ENCODE measurements around the gene OSBP.
"Not testable (repeated sequence)": the region's sequence is repeated elsewhere in the genome, so short reads cannot be mapped to it uniquely, and the experiment has no call there.

Gene OSBP
- 97.8 to 102 reads per million in 2 experiments for total RNA-seq

- DNase-seq (ENCODE audit: low read depth): peak; percentile 98
These were observed at the start of gene OSBP for GRCh38 chr11:59615637-59616395. TSS of gene OSBP (minus strand) at chr11:59615774. CDS start at chr11:59615664, 110 bp downstream.

- DNase-seq (ENCODE audit: low read depth): no peak
These were observed 45.0 kb upstream of the OSBP start for GRCh38 chr11:59660621-59661020.

GRCh38 chr11:59659981-59660380, 44.4 kb upstream of the OSBP start:
- no peak for DNase-seq (ENCODE audit: low read depth)

GRCh38 chr11:59658036-59658435, 42.5 kb upstream of the OSBP start:
- no peak for DNase-seq (ENCODE audit: low read depth)

GRCh38 chr11:59654893-59655292, 39.3 kb upstream of the OSBP start:
- DNase-seq (ENCODE audit: low read depth): no peak

GRCh38 chr11:59647245-59647980, 31.8 kb upstream of the OSBP start:
- DNase-seq (ENCODE audit: low read depth): no peak

GRCh38 chr11:59644528-59644927, 29.0 kb upstream of the OSBP start:
- no peak for DNase-seq (ENCODE audit: low read depth)

- DNase-seq (ENCODE audit: low read depth): no peak
These were observed 27.8 kb upstream of the OSBP start for GRCh38 chr11:59643390-59643789.

GRCh38 chr11:59641156-59641555, 25.6 kb upstream of the OSBP start:
- DNase-seq (ENCODE audit: low read depth): no peak

GRCh38 chr11:59630493-59630892, 14.9 kb upstream of the OSBP start:
- DNase-seq (ENCODE audit: low read depth): no peak

GRCh38 chr11:59629996-59630395, 14.4 kb upstream of the OSBP start:
- DNase-seq (ENCODE audit: low read depth): no peak

GRCh38 chr11:59626969-59627368, 11.4 kb upstream of the OSBP start:
- DNase-seq (ENCODE audit: low read depth): not testable (repeated sequence)

GRCh38 chr11:59625703-59626102, 10.1 kb upstream of the OSBP start:
- DNase-seq (ENCODE audit: low read depth): no peak

- no peak for DNase-seq (ENCODE audit: low read depth)
These were observed 2.3 kb upstream of the OSBP start for GRCh38 chr11:59617876-59618275.

GRCh38 chr11:59616396-59616982, 915 bp upstream of the OSBP start:
- no peak for DNase-seq (ENCODE audit: low read depth)

- peak; percentile 64 for DNase-seq (ENCODE audit: low read depth)
These were observed 396 bp downstream of the OSBP start for GRCh38 chr11:59615120-59615636.

GRCh38 chr11:59614277-59615119, 1.1 kb downstream of the OSBP start:
- no peak for DNase-seq (ENCODE audit: low read depth)

GRCh38 chr11:59611570-59612565, 3.7 kb downstream of the OSBP start:
- DNase-seq (ENCODE audit: low read depth): no peak

- DNase-seq (ENCODE audit: low read depth): no peak
These were observed 5.3 kb downstream of the OSBP start for GRCh38 chr11:59610289-59610688.

- DNase-seq (ENCODE audit: low read depth): no peak
These were observed 7.7 kb downstream of the OSBP start for GRCh38 chr11:59607703-59608454.
